IMR-90 (cell line): Measurements from ENCODE around the gene SHISA4. TPM values are rescaled to one million over a fixed set of nuclear protein-coding genes. Genes with fewer than 3 reads are reported as not detected.

ENCODE experiments used
- ATAC-seq: fragments of 200-7000 bp; cut with Tn5 transposase; 2 replicates; pipeline ENCODE4 v1.9.1; 2020; ENCODE audit warnings: low read depth, mild to moderate bottlenecking, moderate library complexity
- BruUV-seq: library from RNA; stranded (reverse); fragments of 400-500 nt; replicated peaks from 2 replicates; lab custom pipeline; 2021; lab: Mats Ljungman, UMichigan
- CTCF ChIA-PET: fragments of 300-600 bp; formaldehyde crosslinking; extraction: SDS; loops from one replicate; lab custom pipeline; 2021; ENCODE audit warnings: antibody characterized with exemption; lab: Yijun Ruan, JAX
- POLR2A ChIA-PET: fragments of 300-600 bp; sonication (Branson Sonifier 250); formaldehyde crosslinking; loops from one replicate; lab custom pipeline; 2022; ENCODE audit warnings: antibody characterized with exemption; ENCODE audit not compliant: unreplicated experiment; lab: Charles Lee
- DNase-seq: peaks from one replicate; pipeline ENCODE4 v3.0.0; 2013
- H2AFZ ChIP-seq: replicated peaks from 2 replicates; pipeline ENCODE3; 2013; ENCODE audit warnings: low read length, mild to moderate bottlenecking; ENCODE audit not compliant: poor library complexity
- H2AK5ac ChIP-seq: 2 replicates; pipeline ENCODE4 v1.6.1; 2013; ENCODE audit warnings: low read depth, low read length, inconsistent platforms
- H2AK9ac ChIP-seq: replicated peaks from 2 replicates; pipeline ENCODE3; 2013; ENCODE audit warnings: mild to moderate bottlenecking, low read depth, low read length, moderate library complexity; ENCODE audit not compliant: poor library complexity
- H2BK120ac ChIP-seq: 2 replicates; pipeline ENCODE4 v1.6.1; 2013; ENCODE audit warnings: low read depth, low read length, inconsistent platforms
- H2BK15ac ChIP-seq: 3 replicates; pipeline ENCODE4 v1.6.1; 2013; ENCODE audit warnings: low read depth, low read length, inconsistent platforms
- H2BK20ac ChIP-seq: 2 replicates; pipeline ENCODE4 v1.6.1; 2013; ENCODE audit warnings: low read depth, mild to moderate bottlenecking, inconsistent platforms, low read length, moderate library complexity
- H2BK5ac ChIP-seq: 2 replicates; pipeline ENCODE4 v1.6.1; 2013; ENCODE audit warnings: mild to moderate bottlenecking, low read depth, low read length, inconsistent platforms; ENCODE audit not compliant: poor library complexity, severe bottlenecking
- H3K14ac ChIP-seq: replicated peaks from 2 replicates; pipeline ENCODE4 v1.6.1; 2013; ENCODE audit warnings: low read depth, low read length, inconsistent platforms
- H3K18ac ChIP-seq: 2 replicates; pipeline ENCODE4 v1.6.1; 2013; ENCODE audit warnings: low read depth, low read length, control low read depth
- H3K23ac ChIP-seq: 2 replicates; pipeline ENCODE4 v1.6.1; 2013; ENCODE audit warnings: low read depth, low read length, inconsistent platforms
- H3K27ac ChIP-seq: 2 replicates; pipeline ENCODE4 v1.5.1; 2013; ENCODE audit warnings: mild to moderate bottlenecking, control low read depth, low read length; ENCODE audit not compliant: insufficient read depth
- H3K27me3 ChIP-seq: 2 replicates; pipeline ENCODE4 v1.6.1; 2013; ENCODE audit warnings: low read length; ENCODE audit not compliant: control insufficient read depth, insufficient read depth
- H3K36me3 ChIP-seq: 2 replicates; pipeline ENCODE4 v1.6.1; 2013; ENCODE audit warnings: low read length, mixed read lengths; ENCODE audit not compliant: control insufficient read depth, insufficient read depth
- H3K4ac ChIP-seq: 2 replicates; pipeline ENCODE4 v1.6.1; 2013; ENCODE audit warnings: low read depth, low read length, inconsistent platforms
- H3K4me1 ChIP-seq: 2 replicates; pipeline ENCODE4 v1.6.1; 2013; ENCODE audit warnings: low read length, mixed read lengths; ENCODE audit not compliant: control insufficient read depth, insufficient read depth
- H3K4me2 ChIP-seq: 2 replicates; pipeline ENCODE4 v1.6.1; 2013; ENCODE audit warnings: low read depth, mild to moderate bottlenecking, control low read depth, low read length, moderate library complexity
- H3K4me3 ChIP-seq: 2 replicates; pipeline ENCODE4 v1.5.1; 2013; ENCODE audit warnings: low read depth, mild to moderate bottlenecking, control low read depth, low read length, moderate library complexity; ENCODE audit not compliant: insufficient read depth
- H3K56ac ChIP-seq: 2 replicates; pipeline ENCODE4 v1.6.1; 2013; ENCODE audit warnings: low read length, inconsistent platforms; ENCODE audit not compliant: insufficient read depth; ENCODE audit errors: extremely low read depth
- H3K79me1 ChIP-seq, 2 experiments: 2 replicates each; pipeline ENCODE4 v1.6.1; 2013; ENCODE audit warnings: low read length in 2 of 2, inconsistent platforms in 1 of 2, low read depth in 1 of 2
- H3K9ac ChIP-seq: 2 replicates; pipeline ENCODE4 v1.6.1; 2013; ENCODE audit warnings: low read depth, low read length, control low read depth
- H3K9me1 ChIP-seq: 2 replicates; pipeline ENCODE4 v1.6.1; 2013; ENCODE audit warnings: low read length, inconsistent platforms; ENCODE audit not compliant: insufficient read depth
- H3K9me3 ChIP-seq: 2 replicates; pipeline ENCODE4 v1.6.1; 2013; ENCODE audit warnings: low read length; ENCODE audit not compliant: control insufficient read depth, insufficient read depth
- H4K20me1 ChIP-seq: 2 replicates; pipeline ENCODE4 v1.6.1; 2013; ENCODE audit warnings: low read length, inconsistent platforms; ENCODE audit not compliant: insufficient read depth
- H4K5ac ChIP-seq: 2 replicates; pipeline ENCODE4 v1.6.1; 2013; ENCODE audit warnings: mild to moderate bottlenecking, low read depth, low read length, control low read depth
- H4K8ac ChIP-seq, 2 experiments: 2 replicates each; pipeline ENCODE4 v1.6.1; 2013; ENCODE audit warnings: low read depth in 2 of 2, low read length in 2 of 2, control low read depth in 1 of 2, inconsistent platforms in 1 of 2
- H4K91ac ChIP-seq: 2 replicates; pipeline ENCODE4 v1.6.1; 2013; ENCODE audit warnings: low read depth, low read length, inconsistent platforms; ENCODE audit not compliant: insufficient read depth
- CTCF ChIP-seq: conservative IDR thresholded peaks from 2 replicates; pipeline ENCODE4 v1.5.1; 2012; ENCODE audit warnings: mild to moderate bottlenecking, low read depth, low read length, improper control_type of control experiment
- NFE2L2 ChIP-seq: fragments of 150-350 bp; IDR thresholded peaks from 2 replicates; pipeline ENCODE4 v1.6.1; 2016; ENCODE audit warnings: low read depth, mild to moderate bottlenecking, low read length
- POLR2A ChIP-seq: IDR thresholded peaks from 2 replicates; pipeline ENCODE4 v1.6.1; 2012; ENCODE audit warnings: mild to moderate bottlenecking, low read depth, low read length
- RAD21 ChIP-seq: IDR thresholded peaks from 2 replicates; pipeline ENCODE4 v1.6.1; 2012; ENCODE audit warnings: low read length, improper control_type of control experiment
- RFX5 ChIP-seq: IDR thresholded peaks from 2 replicates; pipeline ENCODE4 v1.8.0; 2012; ENCODE audit warnings: low read depth, mild to moderate bottlenecking, low read length, moderate library complexity
- WGBS, 2 experiments: methylation state at CpG; one replicate each; pipeline versions ENCODE4 v1.1.5 to v1.1.7; 2013; ENCODE audit warnings: missing lambda C conversion rate in 2 of 2; ENCODE audit not compliant: insufficient read length in 1 of 2; ENCODE audit errors: extremely low coverage in 2 of 2; 5-methylcytosine and 5-hydroxymethylcytosine counted together
- dilution Hi-C: fragments of 300-500 bp; cut with HindIII; formaldehyde crosslinking; loops from one replicate; pipeline ENCODE4 v1.14.3; 2018; ENCODE audit warnings: low sequenced_read_pairs; ENCODE audit not compliant: unreplicated experiment
- in situ Hi-C: fragments of 300-500 bp; cut with MboI; formaldehyde crosslinking; loops from 3 replicates; pipeline ENCODE4 v1.14.3; 2019; ENCODE audit warnings: low sequenced_read_pairs, inconsistent platforms, mixed read lengths
- intact Hi-C: fragments of 100-400 bp; cut with micrococcal nuclease; formaldehyde crosslinking; loops from 2 replicates; pipeline ENCODE4 v1.10.0; 2022
- polyA plus RNA-seq, 3 experiments: library from polyadenylated mRNA; depleted of rRNA; stranded (reverse); fragments of >200 nt; gene quantifications; 2 replicates each; pipeline ENCODE4 v1.2.3, GENCODE V29; 2012; ENCODE audit warnings: low replicate concordance in 1 of 3
- total RNA-seq: library from RNA; depleted of rRNA; stranded (reverse); fragments of >200 nt; gene quantifications from 2 replicates; pipeline ENCODE4 v1.2.3, GENCODE V29; 2012

The SHISA4 gene
- total and polyA plus RNA-seq, 2 of the 4 experiments (the other 2 are of a cell fraction), result 10.0 to 34.8 TPM

GRCh38 chr1:201840055-201840454 lies 48.6 kb upstream of the SHISA4 start:
- H3K27ac ChIP-seq, result no peak overlapping the region

More at GRCh38 chr1:201840055-201840454, 48.6 kb upstream of the SHISA4 start:
- Histone ChIP-seq H3K36me3 (peaks cover 3% of the 10 kb centered on the region; the same call in 1 of the 2 replicates), H3K9me3 (no peaks in the 10 kb centered on the region), H2AFZ (no peak overlapping the region), H4K8ac (no peak overlapping the region), H3K9me1 (0 out of 2 replicates have a peak, but pooled peaks cover under 1% of the 10 kb centered on the region), H4K5ac (no peak overlapping the region), H2BK5ac (no peak overlapping the region), H3K4me1 (peaks cover 3% of the 10 kb centered on the region), H3K27me3 (no peaks in the 10 kb centered on the region), H2BK15ac (no peak overlapping the region), H2BK120ac (no peak overlapping the region), H3K9ac (no peak overlapping the region), H4K20me1 (peaks cover 24% of the 10 kb centered on the region; the same call in 1 of the 2 replicates), H3K23ac (no peak overlapping the region), H3K4ac (no peak overlapping the region), H3K14ac (no peak overlapping the region), H2AK9ac (no peak overlapping the region), H4K91ac (no peak overlapping the region), H3K18ac (no peak overlapping the region), H2AK5ac (no peak overlapping the region), H3K79me1 (peaks cover 24 to 56% of the 10 kb centered on the region in 2 experiments), H3K4me3 (no peak overlapping the region), H3K4me2 (no peak overlapping the region), H3K56ac (no peak overlapping the region), H2BK20ac (no peak overlapping the region)
- POLR2A ChIA-PET, result no interaction called here
- 100% methylated on average over 2 of the region's 4 CpGs; no CpG with 5 or more reads in 1 of the 2 experiments for WGBS, 2 experiments
- ATAC-seq (no peak), DNase-seq (no peak)
- in situ Hi-C loops, result no loop called here
- intact Hi-C loops, result no loop called here
- TF ChIP-seq CTCF (no peak), NFE2L2 (no peak), POLR2A (no peak), RAD21 (no peak), RFX5 (no peak)
- dilution Hi-C loops, result no loop called here
- CTCF ChIA-PET, result no interaction called here
- BruUV-seq, result no TSS peak
